ENCODE results near the gene PRKCQ.
"Not testable (repeated sequence)": the region's sequence is repeated elsewhere in the genome, so short reads cannot be mapped to it uniquely, and the experiment has no call there.

PRKCQ gene

GRCh38 chr10:6491841-6492609, 88.1 kb downstream of the PRKCQ start:
- DNase-seq (ENCODE audit: low read depth): no peak

DNA sequence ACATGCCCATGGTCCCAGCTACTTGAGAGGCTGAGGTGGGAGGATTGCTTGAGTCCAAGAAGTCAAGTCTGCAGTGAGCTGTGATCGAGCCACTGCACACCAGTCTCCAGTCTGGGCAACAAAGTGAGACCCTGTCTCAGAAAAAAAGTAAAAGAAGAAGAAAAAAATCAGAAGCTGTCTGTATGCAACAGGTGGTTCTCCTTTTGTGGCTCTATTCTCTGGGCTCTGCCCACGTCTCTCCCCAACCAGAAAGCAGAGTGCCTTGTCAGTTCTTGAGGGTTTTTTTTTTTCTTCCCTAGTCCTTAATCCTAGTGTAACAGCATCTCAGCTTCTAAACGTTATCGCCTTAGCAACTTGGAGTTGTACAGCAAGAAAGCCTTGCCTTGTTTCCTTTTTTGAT, 89.5 kb downstream of the PRKCQ start:
- DNase-seq (ENCODE audit: low read depth): no peak

GRCh38 chr10:6487920-6488319, 92.2 kb downstream of the PRKCQ start:
- no peak for DNase-seq (ENCODE audit: low read depth)

DNA sequence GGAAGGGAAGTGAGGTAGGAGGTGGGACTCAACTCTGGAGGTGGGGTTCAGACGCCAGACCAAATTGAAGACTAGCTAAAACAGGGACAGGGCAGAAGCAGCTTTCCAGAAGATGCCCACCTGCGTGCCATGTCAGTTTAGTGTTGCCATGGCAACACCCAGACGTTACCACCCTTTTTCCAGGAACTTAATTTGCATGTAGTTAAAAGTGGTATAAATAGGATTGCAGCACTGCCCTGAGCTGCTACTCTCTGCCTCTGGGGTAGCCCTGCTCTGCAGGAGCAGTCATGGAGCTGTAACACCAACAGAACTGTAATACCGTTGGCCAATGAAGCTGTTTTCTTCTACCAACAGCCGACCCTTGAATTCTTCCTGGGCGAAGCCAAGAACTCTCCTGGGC, 93.8 kb downstream of the PRKCQ start:
- no peak for DNase-seq (ENCODE audit: low read depth)

DNA sequence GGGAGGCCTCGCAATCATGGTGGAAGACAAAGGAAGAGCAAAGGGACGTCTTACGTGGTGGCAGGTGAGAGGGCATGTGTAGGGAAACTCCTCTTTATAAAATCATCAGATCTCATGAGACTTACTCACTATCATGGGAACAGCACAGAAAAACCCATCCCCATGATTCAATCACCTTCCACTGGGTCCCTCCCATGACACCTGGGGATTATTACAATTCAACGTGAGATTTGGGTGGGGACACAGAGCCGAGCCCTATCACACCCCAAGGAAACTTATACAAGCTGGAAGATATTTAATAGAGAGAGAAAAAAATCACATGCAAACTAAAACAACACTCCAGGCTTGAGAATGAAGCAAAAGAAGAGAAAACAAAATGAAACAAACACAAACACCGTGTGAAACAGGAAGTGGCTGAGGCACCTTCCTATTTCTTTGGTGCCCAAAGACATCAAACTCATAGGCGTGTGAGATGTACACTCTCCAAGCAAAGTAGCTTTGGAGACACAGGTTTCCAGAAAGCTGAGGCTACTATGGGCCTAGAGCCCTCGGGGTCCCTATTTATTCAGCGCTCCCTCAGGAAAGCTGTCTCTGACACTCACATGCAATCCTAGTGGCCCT, 97.2 kb downstream of the PRKCQ start:
- DNase-seq (ENCODE audit: low read depth): no peak

GRCh38 chr10:6478722-6479121, 101.4 kb downstream of the PRKCQ start:
- no peak for DNase-seq (ENCODE audit: low read depth)

- no peak for DNase-seq (ENCODE audit: low read depth)
Observed at GRCh38 chr10:6476989-6477388, 103.1 kb downstream of the PRKCQ start.

- DNase-seq (ENCODE audit: low read depth): no peak
Observed at GRCh38 chr10:6474871-6475270, 105.2 kb downstream of the PRKCQ start.

DNA sequence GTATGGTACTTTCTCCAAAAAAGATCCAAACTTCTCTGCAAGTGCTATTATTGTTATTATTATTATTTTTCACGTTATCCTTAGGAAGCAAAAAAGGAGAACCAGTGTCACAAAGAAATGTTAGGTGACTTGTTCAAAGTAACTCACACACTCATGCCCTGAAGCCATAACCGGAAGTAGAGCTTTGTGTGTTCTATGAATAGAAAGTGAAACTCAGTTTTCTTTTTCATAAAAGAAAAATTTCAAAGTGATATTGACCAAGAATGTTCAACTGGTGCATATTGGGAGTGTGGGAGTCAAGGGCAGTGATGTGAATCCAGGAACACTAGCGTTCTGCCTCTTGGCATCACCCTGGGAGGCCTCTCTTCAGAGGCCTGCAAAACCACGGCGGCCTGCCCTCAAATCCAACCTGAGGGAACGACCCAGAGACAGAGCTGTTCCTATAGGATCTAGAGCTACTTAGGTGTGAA, 106.1 kb downstream of the PRKCQ start:
- peak; percentile 26 for DNase-seq (ENCODE audit: low read depth)

DNA sequence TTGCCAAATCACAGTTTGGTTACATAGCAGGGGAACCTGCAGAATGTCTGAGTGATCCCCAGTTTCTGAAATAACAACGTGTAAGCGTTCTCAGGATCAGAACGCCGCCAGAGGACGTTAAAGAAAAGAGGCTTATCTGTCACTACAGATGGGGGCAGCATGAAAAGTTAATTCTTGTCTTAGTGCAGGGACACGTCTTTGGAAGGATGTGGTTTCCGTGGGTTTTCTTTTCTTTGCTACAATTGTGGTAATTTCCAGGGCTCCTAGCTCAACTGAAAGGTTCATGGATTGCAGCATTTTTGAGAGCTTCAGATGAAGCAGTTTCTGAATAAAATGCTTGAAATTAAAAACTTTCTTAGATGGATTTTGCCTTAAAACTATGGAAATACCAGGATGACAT, 106.6 kb downstream of the PRKCQ start:
- peak; percentile 2 for DNase-seq (ENCODE audit: low read depth)

DNA sequence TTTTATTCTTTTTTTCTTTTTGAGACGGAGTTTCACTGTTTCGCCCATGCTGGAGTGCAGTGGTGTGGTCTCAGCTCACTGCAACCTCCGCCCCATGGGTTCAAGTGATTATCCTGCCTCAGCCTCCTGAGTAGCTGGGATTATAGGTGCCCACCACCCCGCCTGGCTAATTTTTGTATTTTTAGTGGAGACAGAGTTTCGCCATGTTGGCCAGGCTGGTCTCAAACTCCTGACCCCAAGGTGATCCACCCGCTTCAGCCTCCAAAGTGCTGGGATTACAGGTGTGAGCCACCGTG, 107.4 kb downstream of the PRKCQ start:
- not testable (repeated sequence) for DNase-seq (ENCODE audit: low read depth)

- no peak for DNase-seq (ENCODE audit: low read depth)
Observed at GRCh38 chr10:6470894-6471618, 109.0 kb downstream of the PRKCQ start.

GRCh38 chr10:6469661-6470060, 110.4 kb downstream of the PRKCQ start:
- DNase-seq (ENCODE audit: low read depth): no peak

- DNase-seq (ENCODE audit: low read depth): no peak
Observed at GRCh38 chr10:6465854-6466601, 114.0 kb downstream of the PRKCQ start.

GRCh38 chr10:6465437-6465836, 114.6 kb downstream of the PRKCQ start:
- DNase-seq (ENCODE audit: low read depth): no peak

GRCh38 chr10:6464862-6465430, 115.1 kb downstream of the PRKCQ start:
- no peak for DNase-seq (ENCODE audit: low read depth)

DNA sequence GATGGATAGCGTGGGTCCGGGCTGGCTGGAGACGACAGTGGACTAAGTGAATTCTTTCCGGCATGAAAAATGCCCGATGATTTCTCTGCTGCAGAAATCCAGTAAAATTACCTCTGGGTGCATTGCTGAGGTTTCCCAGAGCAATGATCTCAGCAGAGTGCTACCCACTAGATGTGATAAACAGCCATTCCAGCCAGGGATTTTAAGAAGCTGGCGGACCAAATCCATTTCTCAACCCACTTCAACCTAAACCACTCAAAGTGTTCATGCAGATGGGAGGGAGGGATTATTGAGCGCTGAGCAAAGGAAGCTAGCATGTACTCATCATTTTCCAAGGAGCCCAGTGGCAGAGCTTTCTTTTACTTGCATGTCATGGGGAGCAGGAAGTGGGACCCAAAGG, 116.7 kb downstream of the PRKCQ start:
- DNase-seq (ENCODE audit: low read depth): no peak

DNA sequence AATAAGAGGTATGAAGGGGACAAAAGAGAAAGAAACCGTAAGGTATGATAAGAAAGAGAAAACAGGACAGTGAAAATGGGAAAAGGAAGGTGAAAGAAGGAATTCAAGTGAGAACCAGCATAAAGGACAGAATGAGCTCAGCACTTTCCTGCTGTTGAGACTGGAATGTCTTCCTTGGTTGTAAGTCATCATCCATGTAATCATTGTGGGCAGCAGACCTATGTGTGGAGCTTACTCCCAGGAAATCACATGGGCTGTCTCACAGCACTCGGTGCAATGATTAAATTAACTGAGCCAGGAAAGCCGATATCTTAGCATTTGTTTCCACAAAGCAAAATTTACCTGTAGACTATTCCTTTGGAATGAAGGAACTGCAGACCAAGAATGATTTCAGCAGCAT, 118.1 kb downstream of the PRKCQ start:
- no peak for DNase-seq (ENCODE audit: low read depth)

GRCh38 chr10:6460861-6461409, 119.1 kb downstream of the PRKCQ start:
- DNase-seq (ENCODE audit: low read depth): no peak

GRCh38 chr10:6458814-6459213, 121.3 kb downstream of the PRKCQ start:
- DNase-seq (ENCODE audit: low read depth): no peak

- no peak for DNase-seq (ENCODE audit: low read depth)
Observed at GRCh38 chr10:6457376-6457775, 122.7 kb downstream of the PRKCQ start.

- DNase-seq (ENCODE audit: low read depth): no peak
Observed at GRCh38 chr10:6456067-6456466, 124.0 kb downstream of the PRKCQ start.
